ENCODE measurements around the gene TSPAN10. TPM values are rescaled to one million over a fixed set of nuclear protein-coding genes. Genes with fewer than 3 reads are reported as not detected.

TSPAN10 gene
- total and polyA plus RNA-seq, 4 donors = 0.17 to 0.84 (median 0.29) TPM

- H3K36me3 ChIP-seq (ENCODE audit: control insufficient read depth in 4 of 4, insufficient read depth in 3 of 4, low read depth in 1 of 4, low read length in 3 of 4) = peaks cover 4 to 63% (median 49%) of the 10 kb centered on the region in 4 donors
- WGBS = 45% methylated on average over 9 of the region's 9 CpGs
- H3K4me3 ChIP-seq (ENCODE audit: low read depth in 1 of 3, low read length in 3 of 3) = no peak overlapping the region
- H3K9me3 ChIP-seq (ENCODE audit: control insufficient read depth in 4 of 4, low read length in 3 of 4) = no peaks in the 10 kb centered on the region
- H3K27ac ChIP-seq (ENCODE audit: low read depth in 1 of 2, low read length in 2 of 2) = no peak overlapping the region
- no peaks in the 10 kb centered on the region for H3K4me1 ChIP-seq (ENCODE audit: control insufficient read depth in 4 of 4, insufficient read depth in 4 of 4, low read length in 3 of 4)
- H3K27me3 ChIP-seq (ENCODE audit: control insufficient read depth in 4 of 4, insufficient read depth in 4 of 4, low read length in 3 of 4) = no peaks in the 10 kb centered on the region
- no peak for DNase-seq (ENCODE audit: low spot score)
- H3K9ac ChIP-seq (ENCODE audit: low read depth in 1 of 2, low read length in 2 of 2) = no peak overlapping the region
- peak; percentile 38 for TF ChIP-seq NR2F2 (IDR thresholded peaks at IDR 0.05)
- peak; percentile 83 to 87 for TF ChIP-seq RAD21 (IDR thresholded peaks at IDR 0.05)
- TF ChIP-seq ATF3 (IDR thresholded peaks at IDR 0.05) = no peak
- peak; percentile 72 for TF ChIP-seq CTCF (IDR thresholded peaks at IDR 0.05; ENCODE audit: low read depth, low read length, missing input control)
Measured at GRCh38 chr17:81601525-81602120, 35.4 kb upstream of the TSPAN10 start.

- H3K4me1 ChIP-seq (ENCODE audit: control insufficient read depth in 4 of 4, insufficient read depth in 4 of 4, low read length in 3 of 4) = no peaks in the 10 kb centered on the region
- H3K4me3 ChIP-seq (ENCODE audit: low read depth in 1 of 3, low read length in 3 of 3) = no peak overlapping the region
- H3K27me3 ChIP-seq (ENCODE audit: control insufficient read depth in 4 of 4, insufficient read depth in 4 of 4, low read length in 3 of 4) = no peaks in the 10 kb centered on the region
- 82% methylated on average over 11 of the region's 11 CpGs for WGBS
- no peak overlapping the region for H3K9ac ChIP-seq (ENCODE audit: low read depth in 1 of 2, low read length in 2 of 2)
- no peak for DNase-seq (ENCODE audit: low spot score)
- H3K9me3 ChIP-seq (ENCODE audit: control insufficient read depth in 4 of 4, low read length in 3 of 4) = no peaks in the 10 kb centered on the region
- H3K27ac ChIP-seq (ENCODE audit: low read depth in 1 of 2, low read length in 2 of 2) = no peak overlapping the region
- H3K36me3 ChIP-seq (ENCODE audit: control insufficient read depth in 4 of 4, insufficient read depth in 3 of 4, low read depth in 1 of 4, low read length in 3 of 4) = peaks cover 6 to 72% (median 57%) of the 10 kb centered on the region in 4 donors
- TF ChIP-seq EGR1 (IDR thresholded peaks at IDR 0.05; ENCODE audit: low read depth in 2 of 2) = no peak
Measured at GRCh38 chr17:81603846-81604610, 33.0 kb upstream of the TSPAN10 start.

- TF ChIP-seq FOXA2 (IDR thresholded peaks at IDR 0.05) (no peak), NR2F2 (IDR thresholded peaks at IDR 0.05) (no peak), GABPA (IDR thresholded peaks at IDR 0.05 in 1 of 2, conservative IDR thresholded peaks at IDR 0.05 in 1 of 2) (no peak), EGR1 (IDR thresholded peaks at IDR 0.05; ENCODE audit: low read depth in 2 of 2) (no peak), HNF4G (IDR thresholded peaks at IDR 0.05) (no peak)
- no peaks in the 10 kb centered on the region for H3K27me3 ChIP-seq (ENCODE audit: control insufficient read depth in 4 of 4, insufficient read depth in 4 of 4, low read length in 3 of 4)
- H3K27ac ChIP-seq (ENCODE audit: low read depth in 1 of 2, low read length in 2 of 2) = no peak overlapping the region
- no peak overlapping the region for H3K4me3 ChIP-seq (ENCODE audit: low read depth in 1 of 3, low read length in 3 of 3)
- no peaks in the 10 kb centered on the region for H3K4me1 ChIP-seq (ENCODE audit: control insufficient read depth in 4 of 4, insufficient read depth in 4 of 4, low read length in 3 of 4)
- WGBS = 81% methylated on average over 6 of the region's 6 CpGs
- H3K9ac ChIP-seq (ENCODE audit: low read depth in 1 of 2, low read length in 2 of 2) = no peak overlapping the region
- H3K36me3 ChIP-seq (ENCODE audit: control insufficient read depth in 4 of 4, insufficient read depth in 3 of 4, low read depth in 1 of 4, low read length in 3 of 4) = peaks cover 11 to 73% (median 52%) of the 10 kb centered on the region in 4 donors
- DNase-seq (ENCODE audit: low spot score) = no peak
- no peaks in the 10 kb centered on the region for H3K9me3 ChIP-seq (ENCODE audit: control insufficient read depth in 4 of 4, low read length in 3 of 4)
Measured at GRCh38 chr17:81607431-81607830, 29.6 kb upstream of the TSPAN10 start.

- no peaks in the 10 kb centered on the region for H3K4me1 ChIP-seq (ENCODE audit: control insufficient read depth in 4 of 4, insufficient read depth in 4 of 4, low read length in 3 of 4)
- WGBS = 97% methylated on average over 4 of the region's 4 CpGs
- TF ChIP-seq EGR1 (IDR thresholded peaks at IDR 0.05; ENCODE audit: low read depth in 2 of 2) = no peak
- no peak for TF ChIP-seq ZBTB33 (IDR thresholded peaks at IDR 0.05)
- TF ChIP-seq RXRA (IDR thresholded peaks at IDR 0.05) = no peak
- TF ChIP-seq GABPA (IDR thresholded peaks at IDR 0.05 in 1 of 2, conservative IDR thresholded peaks at IDR 0.05 in 1 of 2) = no peak
- no peak for TF ChIP-seq ATF3 (IDR thresholded peaks at IDR 0.05)
- no peak for TF ChIP-seq FOXA1 (IDR thresholded peaks at IDR 0.05)
- no peak for TF ChIP-seq JUND (IDR thresholded peaks at IDR 0.05)
- TF ChIP-seq SP1 (IDR thresholded peaks at IDR 0.05) = no peak
- no peak for TF ChIP-seq RAD21 (IDR thresholded peaks at IDR 0.05)
- TF ChIP-seq MAX (IDR thresholded peaks at IDR 0.05) = no peak
- no peak for TF ChIP-seq TAF1 (conservative IDR thresholded peaks at IDR 0.05)
- no peak for TF ChIP-seq FOXA2 (IDR thresholded peaks at IDR 0.05)
Measured at GRCh38 chr17:81608082-81608481, 28.9 kb upstream of the TSPAN10 start.

More at GRCh38 chr17:81608082-81608481, 28.9 kb upstream of the TSPAN10 start:
- H3K27me3 ChIP-seq (ENCODE audit: control insufficient read depth in 4 of 4, insufficient read depth in 4 of 4, low read length in 3 of 4) = no peaks in the 10 kb centered on the region
- no peak overlapping the region for H3K27ac ChIP-seq (ENCODE audit: low read depth in 1 of 2, low read length in 2 of 2)
- no peak overlapping the region for H3K4me3 ChIP-seq (ENCODE audit: low read depth in 1 of 3, low read length in 3 of 3)
- no peak overlapping the region for H3K9ac ChIP-seq (ENCODE audit: low read depth in 1 of 2, low read length in 2 of 2)
- no peaks in the 10 kb centered on the region for H3K9me3 ChIP-seq (ENCODE audit: control insufficient read depth in 4 of 4, low read length in 3 of 4)
- DNase-seq (ENCODE audit: low spot score) = no peak
- peaks cover 16 to 73% (median 54%) of the 10 kb centered on the region in 4 donors for H3K36me3 ChIP-seq (ENCODE audit: control insufficient read depth in 4 of 4, insufficient read depth in 3 of 4, low read depth in 1 of 4, low read length in 3 of 4)

Measured in liver (tissue), 9 donors.